Astrocyte (in vitro differentiated cells and primary cell): ENCODE results near the gene OSMR. TPM values are rescaled to one million over a fixed set of nuclear protein-coding genes. Genes with fewer than 3 reads are reported as not detected.

Experiments used
- DNase-seq: peaks from one replicate; pipeline ENCODE4 v3.0.0-alpha.2; 2010; ENCODE audit warnings: low read depth
- FAIRE-seq: peaks from 2 replicates; lab custom pipeline; 2011; peaks lifted over from hg19 to GRCh38; lab: Jason Lieb, UNC
- H2AFZ ChIP-seq: 2 replicates; pipeline ENCODE4 v1.6.0; 2012; ENCODE audit warnings: low read depth, low read length, inconsistent platforms
- H3K27ac ChIP-seq: 2 replicates; pipeline ENCODE4 v1.5.1; 2011; ENCODE audit warnings: low read depth, low read length, inconsistent platforms
- H3K27me3 ChIP-seq: 2 replicates; pipeline ENCODE4 v1.6.0; 2011; ENCODE audit warnings: low read length, inconsistent platforms; ENCODE audit not compliant: insufficient read depth
- H3K36me3 ChIP-seq: 2 replicates; pipeline ENCODE4 v1.5.1; 2011; ENCODE audit warnings: low read length, inconsistent platforms; ENCODE audit not compliant: insufficient read depth
- H3K4me1 ChIP-seq: 2 replicates; pipeline ENCODE4 v1.5.1; 2011; ENCODE audit warnings: low read length, inconsistent platforms; ENCODE audit not compliant: insufficient read depth
- H3K4me2 ChIP-seq: 2 replicates; pipeline ENCODE4 v1.6.0; 2012; ENCODE audit warnings: low read length, inconsistent platforms
- H3K4me3 ChIP-seq: 2 replicates; pipeline ENCODE4 v1.5.1; 2011; ENCODE audit warnings: low read depth, mild to moderate bottlenecking, low read length, inconsistent platforms; ENCODE audit not compliant: insufficient read depth
- H3K79me2 ChIP-seq: 2 replicates; pipeline ENCODE4 v1.6.0; 2012; ENCODE audit warnings: mild to moderate bottlenecking, low read length, inconsistent platforms; ENCODE audit not compliant: insufficient read depth
- H3K9ac ChIP-seq: 2 replicates; pipeline ENCODE4 v1.6.0; 2012; ENCODE audit warnings: mild to moderate bottlenecking, low read length, inconsistent platforms
- H3K9me3 ChIP-seq: 2 replicates; pipeline ENCODE4 v1.5.1; 2012; ENCODE audit warnings: low read depth, mild to moderate bottlenecking, low read length, inconsistent platforms; ENCODE audit not compliant: insufficient read depth
- H4K20me1 ChIP-seq: 2 replicates; pipeline ENCODE4 v1.6.0; 2012; ENCODE audit warnings: low read length, inconsistent platforms; ENCODE audit not compliant: insufficient read depth
- H3K27ac Mint-ChIP-seq: one replicate; pipeline ENCODE4 v1.8.0; 2021; ENCODE audit warnings: mild to moderate bottlenecking, mixed read lengths; ENCODE audit not compliant: unreplicated experiment
- H3K27me3 Mint-ChIP-seq: one replicate; pipeline ENCODE4 v1.8.0; 2021; ENCODE audit warnings: low read depth, mixed read lengths; ENCODE audit not compliant: unreplicated experiment
- H3K36me3 Mint-ChIP-seq: one replicate; pipeline ENCODE4 v1.8.0; 2021; ENCODE audit warnings: low read depth, mixed read lengths; ENCODE audit not compliant: unreplicated experiment
- H3K4me1 Mint-ChIP-seq: one replicate; pipeline ENCODE4 v1.8.0; 2021; ENCODE audit warnings: low read depth, mixed read lengths; ENCODE audit not compliant: unreplicated experiment
- H3K4me3 Mint-ChIP-seq: one replicate; pipeline ENCODE4 v1.8.0; 2021; ENCODE audit warnings: mild to moderate bottlenecking, moderate library complexity, mixed read lengths; ENCODE audit not compliant: unreplicated experiment
- H3K9me3 Mint-ChIP-seq: one replicate; pipeline ENCODE4 v1.8.0; 2021; ENCODE audit warnings: mild to moderate bottlenecking, mixed read lengths; ENCODE audit not compliant: unreplicated experiment
- EZH2 ChIP-seq: IDR thresholded peaks from 2 replicates; pipeline ENCODE4 v1.6.1; 2012; ENCODE audit warnings: mild to moderate bottlenecking, low read length, inconsistent platforms; ENCODE audit not compliant: insufficient read depth
- total RNA-seq: library from RNA; stranded (reverse); gene quantifications from 2 replicates; pipeline ENCODE4 v1.2.1, GENCODE V29; 2021
- TF ChIP-seq, protein P1 (sequence below): IDR thresholded peaks from 2 replicates; pipeline ENCODE4 v1.5.1; 2011; ENCODE audit warnings: low read depth, mild to moderate bottlenecking, inconsistent platforms, low read length, moderate library complexity; ENCODE audit not compliant: insufficient read depth

OSMR gene
- total RNA-seq, 1 donor from 2014 or later = 38.6 TPM

DNA sequence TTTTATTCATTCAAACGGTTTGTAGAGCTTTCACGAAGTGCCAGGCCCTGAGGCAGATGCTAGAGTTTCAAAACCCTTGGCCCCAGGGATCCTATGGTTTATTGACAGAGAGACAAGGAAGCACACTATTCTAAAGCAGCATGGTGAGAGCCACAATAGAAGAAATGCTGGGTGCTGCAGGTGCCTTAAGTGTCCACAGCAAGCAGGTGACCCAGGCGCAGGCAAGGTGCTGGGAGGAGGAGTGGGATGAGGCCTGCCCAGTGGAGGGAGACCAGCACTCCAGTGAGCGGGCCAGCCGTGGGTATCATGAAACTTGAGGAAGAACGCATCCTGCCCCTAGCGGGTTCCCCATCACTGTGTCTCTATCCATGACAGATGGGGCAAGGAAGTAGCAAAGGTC, 71.0 kb downstream of the OSMR start:
- DNase-seq (no peak), FAIRE-seq (no peak)
- Histone ChIP-seq H3K36me3 (peaks cover 4% of the 10 kb centered on the region), H3K79me2 (no peaks in the 10 kb centered on the region), H3K9me3 (no peaks in the 10 kb centered on the region), H3K27ac (no peak overlapping the region), H3K4me1 (no peaks in the 10 kb centered on the region), H4K20me1 (no peaks in the 10 kb centered on the region), H2AFZ (no peak overlapping the region), H3K27me3 (no peaks in the 10 kb centered on the region), H3K9ac (no peak overlapping the region), H3K4me2 (no peak overlapping the region), H3K4me3 (no peak overlapping the region)
- Mint-ChIP-seq H3K27ac (no peak overlapping the region), H3K27me3 (no peaks in the 10 kb centered on the region), H3K4me1 (no peaks in the 10 kb centered on the region), H3K4me3 (no peak overlapping the region), H3K36me3 (peaks cover 13% of the 10 kb centered on the region), H3K9me3 (no peaks in the 10 kb centered on the region)
- TF ChIP-seq, protein P1, sequence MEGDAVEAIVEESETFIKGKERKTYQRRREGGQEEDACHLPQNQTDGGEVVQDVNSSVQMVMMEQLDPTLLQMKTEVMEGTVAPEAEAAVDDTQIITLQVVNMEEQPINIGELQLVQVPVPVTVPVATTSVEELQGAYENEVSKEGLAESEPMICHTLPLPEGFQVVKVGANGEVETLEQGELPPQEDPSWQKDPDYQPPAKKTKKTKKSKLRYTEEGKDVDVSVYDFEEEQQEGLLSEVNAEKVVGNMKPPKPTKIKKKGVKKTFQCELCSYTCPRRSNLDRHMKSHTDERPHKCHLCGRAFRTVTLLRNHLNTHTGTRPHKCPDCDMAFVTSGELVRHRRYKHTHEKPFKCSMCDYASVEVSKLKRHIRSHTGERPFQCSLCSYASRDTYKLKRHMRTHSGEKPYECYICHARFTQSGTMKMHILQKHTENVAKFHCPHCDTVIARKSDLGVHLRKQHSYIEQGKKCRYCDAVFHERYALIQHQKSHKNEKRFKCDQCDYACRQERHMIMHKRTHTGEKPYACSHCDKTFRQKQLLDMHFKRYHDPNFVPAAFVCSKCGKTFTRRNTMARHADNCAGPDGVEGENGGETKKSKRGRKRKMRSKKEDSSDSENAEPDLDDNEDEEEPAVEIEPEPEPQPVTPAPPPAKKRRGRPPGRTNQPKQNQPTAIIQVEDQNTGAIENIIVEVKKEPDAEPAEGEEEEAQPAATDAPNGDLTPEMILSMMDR = no peak
- no peak for TF ChIP-seq EZH2

DNA sequence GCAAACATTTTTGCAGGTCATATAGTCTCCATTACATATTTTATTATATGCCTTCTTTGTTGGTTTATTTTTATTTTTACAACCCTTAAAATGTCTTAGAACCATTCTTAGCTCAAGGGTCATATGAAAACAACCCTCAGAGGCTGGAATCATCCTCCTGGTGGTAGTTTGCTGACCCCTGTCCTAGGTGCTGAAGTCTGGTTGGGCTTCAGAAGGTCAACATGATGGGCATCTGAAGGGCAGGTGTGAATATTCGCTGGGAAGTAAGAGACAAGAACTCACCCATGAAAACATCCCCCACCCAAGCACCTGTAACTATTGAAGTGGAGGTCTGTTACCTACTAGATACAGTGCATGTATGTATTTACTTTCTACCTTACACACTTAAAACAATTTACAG, 75.4 kb downstream of the OSMR start:
- H2AFZ ChIP-seq = no peak overlapping the region
- DNase-seq = no peak
- no peak overlapping the region for H3K9ac ChIP-seq
- Mint-ChIP-seq H3K9me3 (no peaks in the 10 kb centered on the region), H3K27me3 (no peaks in the 10 kb centered on the region), H3K36me3 (peaks cover 12% of the 10 kb centered on the region), H3K4me1 (peaks cover 27% of the 10 kb centered on the region), H3K27ac (no peak overlapping the region), H3K4me3 (no peak overlapping the region)
- peaks cover 19% of the 10 kb centered on the region for H3K4me1 ChIP-seq
- no peaks in the 10 kb centered on the region for H3K79me2 ChIP-seq
- no peak overlapping the region for H3K4me3 ChIP-seq
- H3K36me3 ChIP-seq = peaks cover 17% of the 10 kb centered on the region
- peaks cover 6% of the 10 kb centered on the region for H4K20me1 ChIP-seq
- H3K9me3 ChIP-seq = no peaks in the 10 kb centered on the region
- no peak for FAIRE-seq
- TF ChIP-seq EZH2 = no peak
- TF ChIP-seq, protein P1 = no peak
- H3K27me3 ChIP-seq = no peaks in the 10 kb centered on the region
- no peak overlapping the region for H3K4me2 ChIP-seq
- no peak overlapping the region for H3K27ac ChIP-seq

DNA sequence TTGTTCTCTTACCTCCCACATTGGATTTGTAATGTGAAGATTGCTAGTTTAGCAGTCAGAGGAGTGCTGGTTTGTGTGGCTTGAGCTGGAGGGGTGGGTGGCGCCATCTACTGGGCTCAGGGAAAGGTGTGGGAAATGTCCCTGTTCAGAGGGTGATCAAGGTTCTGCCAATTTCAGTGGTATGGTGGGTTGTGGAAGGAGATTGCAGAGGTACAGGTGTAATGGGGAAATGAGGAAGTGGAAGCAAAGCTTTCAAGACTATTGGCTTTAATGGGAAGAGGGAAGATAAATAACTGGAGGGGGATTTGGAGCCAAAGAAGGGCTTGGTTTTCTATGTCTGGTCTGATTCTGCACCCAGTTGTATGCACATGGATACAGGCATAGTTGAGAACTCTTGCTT, 76.4 kb downstream of the OSMR start:
- no peak for TF ChIP-seq EZH2
- TF ChIP-seq, protein P1 = peak; percentile 93
- no peak overlapping the region for H3K27ac ChIP-seq
- no peaks in the 10 kb centered on the region for H3K9me3 ChIP-seq
- no peaks in the 10 kb centered on the region for H3K79me2 ChIP-seq
- Mint-ChIP-seq H3K9me3 (no peaks in the 10 kb centered on the region), H3K4me3 (no peak overlapping the region), H3K27me3 (no peaks in the 10 kb centered on the region), H3K4me1 (peaks cover 36% of the 10 kb centered on the region), H3K36me3 (peaks cover 9% of the 10 kb centered on the region), H3K27ac (no peak overlapping the region)
- H3K27me3 ChIP-seq = no peaks in the 10 kb centered on the region
- H3K4me1 ChIP-seq = peaks cover 27% of the 10 kb centered on the region
- H3K9ac ChIP-seq = no peak overlapping the region
- H3K4me3 ChIP-seq = no peak overlapping the region
- DNase-seq (peak; percentile 26), FAIRE-seq (no peak)
- H3K36me3 ChIP-seq = peaks cover 17% of the 10 kb centered on the region
- H2AFZ ChIP-seq = no peak overlapping the region
- H4K20me1 ChIP-seq = peaks cover 6% of the 10 kb centered on the region
- no peak overlapping the region for H3K4me2 ChIP-seq
